ENCODE data around the gene MTMR10.

DNA sequence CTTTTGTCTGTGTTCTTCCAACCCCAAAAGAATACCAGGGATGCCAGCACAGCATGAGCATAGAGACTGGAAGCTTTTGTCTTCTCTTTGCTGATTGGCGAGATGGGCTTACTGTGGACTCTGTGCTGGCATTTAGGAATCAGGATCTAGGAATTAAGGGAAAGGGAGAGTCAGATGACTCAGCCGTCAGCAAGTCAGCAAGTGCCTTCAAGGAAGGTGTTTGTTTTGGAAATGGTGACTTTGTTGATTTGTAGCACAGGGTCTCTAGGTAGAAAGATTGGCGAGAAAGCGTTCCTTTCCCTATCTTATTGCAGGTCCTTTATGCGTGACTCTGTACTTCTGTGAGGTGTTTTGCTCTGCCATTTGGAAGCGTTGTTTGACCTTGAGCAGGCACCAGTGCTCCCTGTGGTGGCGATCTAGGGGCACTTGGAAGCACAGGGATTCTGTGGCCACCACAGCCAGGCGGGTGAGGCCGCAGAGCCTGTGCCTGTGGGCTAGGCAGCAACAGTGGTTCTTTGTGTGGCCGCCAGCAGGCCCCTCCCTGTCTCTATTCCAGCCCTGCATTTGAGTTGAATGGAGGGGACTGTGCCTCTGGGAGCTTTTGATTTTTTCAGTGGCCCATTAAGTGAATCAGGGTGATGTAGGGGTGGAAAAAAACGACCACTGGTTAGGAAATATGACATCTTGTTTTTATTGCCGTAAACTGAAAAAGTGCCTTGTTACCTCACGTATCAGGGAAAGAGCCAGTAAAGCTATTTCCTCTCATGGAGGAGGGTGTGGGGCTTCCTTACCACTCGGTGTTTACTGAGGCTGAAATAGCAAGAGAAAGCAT, 68.7 kb downstream of the MTMR10 start:
- TF ChIP-seq, protein P1, sequence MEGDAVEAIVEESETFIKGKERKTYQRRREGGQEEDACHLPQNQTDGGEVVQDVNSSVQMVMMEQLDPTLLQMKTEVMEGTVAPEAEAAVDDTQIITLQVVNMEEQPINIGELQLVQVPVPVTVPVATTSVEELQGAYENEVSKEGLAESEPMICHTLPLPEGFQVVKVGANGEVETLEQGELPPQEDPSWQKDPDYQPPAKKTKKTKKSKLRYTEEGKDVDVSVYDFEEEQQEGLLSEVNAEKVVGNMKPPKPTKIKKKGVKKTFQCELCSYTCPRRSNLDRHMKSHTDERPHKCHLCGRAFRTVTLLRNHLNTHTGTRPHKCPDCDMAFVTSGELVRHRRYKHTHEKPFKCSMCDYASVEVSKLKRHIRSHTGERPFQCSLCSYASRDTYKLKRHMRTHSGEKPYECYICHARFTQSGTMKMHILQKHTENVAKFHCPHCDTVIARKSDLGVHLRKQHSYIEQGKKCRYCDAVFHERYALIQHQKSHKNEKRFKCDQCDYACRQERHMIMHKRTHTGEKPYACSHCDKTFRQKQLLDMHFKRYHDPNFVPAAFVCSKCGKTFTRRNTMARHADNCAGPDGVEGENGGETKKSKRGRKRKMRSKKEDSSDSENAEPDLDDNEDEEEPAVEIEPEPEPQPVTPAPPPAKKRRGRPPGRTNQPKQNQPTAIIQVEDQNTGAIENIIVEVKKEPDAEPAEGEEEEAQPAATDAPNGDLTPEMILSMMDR (IDR thresholded peaks at IDR 0.05) = no peak
- TF ChIP-seq POLR2A (IDR thresholded peaks at IDR 0.05) (no peak), EP300 (IDR thresholded peaks at IDR 0.05) (no peak)

Measured in ovary (tissue), 3 donors.